HG02840 (cell line): ENCODE data around the gene MPZL1.
A peak's percentile ranks its signal among the peaks of the same experiment; 100 is the strongest.
"Not testable (repeated sequence)": the region's sequence is repeated elsewhere in the genome, so short reads cannot be mapped to it uniquely, and the experiment has no call there.

Experiments used
- ATAC-seq: cut with Tn5 transposase; IDR thresholded peaks from one replicate; pipeline ENCODE4 v1.9.1; 2021; ENCODE audit warnings: mild to moderate bottlenecking, moderate library complexity, moderate number of reproducible peaks; ENCODE audit not compliant: unreplicated experiment, low FRiP score

MPZL1 gene

DNA sequence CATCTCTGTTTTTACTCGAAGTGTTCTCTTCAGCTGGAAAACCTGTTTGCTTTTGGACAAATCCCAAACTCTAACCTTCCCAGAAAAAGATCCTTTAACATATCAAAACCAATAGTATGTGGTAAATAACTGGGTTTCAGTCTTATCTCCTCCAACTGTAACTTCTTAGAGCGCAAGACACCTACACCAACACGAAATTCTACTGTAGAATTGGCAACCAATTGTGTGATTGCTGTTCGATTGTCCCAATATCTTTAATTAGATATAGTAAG lies 5.8 kb upstream of the MPZL1 start:
- no peak for ATAC-seq

DNA sequence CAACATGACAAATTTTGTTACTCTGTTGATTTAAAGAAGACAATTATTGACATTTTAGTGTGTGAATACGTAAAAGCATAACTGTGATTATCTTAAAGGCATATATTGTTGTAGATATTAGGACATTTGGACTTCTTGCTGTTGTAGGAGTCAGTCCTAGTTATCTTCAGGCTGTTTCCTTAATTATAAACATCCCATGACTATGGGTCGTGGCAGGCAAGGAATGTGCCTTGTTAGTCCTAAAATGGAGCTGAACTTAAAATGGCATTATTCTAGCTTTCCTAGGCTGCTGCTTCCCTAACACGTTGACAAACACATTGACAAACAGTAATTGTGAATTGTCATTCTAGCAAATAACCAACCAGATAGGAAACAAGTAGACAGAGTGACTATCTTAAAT lies 4.4 kb upstream of the MPZL1 start:
- ATAC-seq: no peak

DNA sequence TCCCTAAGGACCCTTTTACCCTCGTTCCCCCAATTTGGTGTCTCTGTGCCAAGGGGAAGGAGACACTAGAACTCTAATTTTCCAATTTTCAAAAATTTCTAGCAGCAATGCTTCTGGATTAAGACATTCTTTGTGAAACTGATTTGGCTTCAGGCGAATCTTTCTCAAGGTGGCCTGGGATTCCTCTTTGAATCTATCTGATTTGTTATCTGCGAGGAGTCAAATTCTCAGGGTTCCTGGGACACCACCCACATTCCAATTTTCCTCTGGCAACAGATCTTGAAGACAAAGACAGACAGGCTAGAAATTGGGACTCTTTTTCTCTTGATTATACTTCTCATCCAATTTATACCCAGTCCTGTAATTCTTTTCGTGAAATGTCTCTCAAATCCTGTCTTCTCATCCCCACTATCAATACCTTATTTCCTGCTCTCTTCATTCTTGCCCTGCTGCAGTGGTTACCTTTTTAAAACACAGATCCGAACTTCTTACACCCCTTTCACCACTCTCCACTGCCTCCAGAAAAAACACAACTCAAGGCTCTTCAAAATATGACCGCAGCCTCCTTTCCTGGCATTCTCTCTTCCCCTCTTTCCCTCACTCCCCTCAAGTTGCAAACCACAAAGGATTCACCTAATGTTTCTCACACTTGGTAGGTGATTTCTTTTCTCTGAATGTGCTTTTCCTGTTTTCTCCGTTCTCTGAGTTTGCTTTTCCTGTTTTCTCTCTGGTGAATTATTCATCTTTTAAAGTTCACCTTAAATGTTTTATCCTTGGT lies 2.7 kb upstream of the MPZL1 start:
- no peak for ATAC-seq

DNA sequence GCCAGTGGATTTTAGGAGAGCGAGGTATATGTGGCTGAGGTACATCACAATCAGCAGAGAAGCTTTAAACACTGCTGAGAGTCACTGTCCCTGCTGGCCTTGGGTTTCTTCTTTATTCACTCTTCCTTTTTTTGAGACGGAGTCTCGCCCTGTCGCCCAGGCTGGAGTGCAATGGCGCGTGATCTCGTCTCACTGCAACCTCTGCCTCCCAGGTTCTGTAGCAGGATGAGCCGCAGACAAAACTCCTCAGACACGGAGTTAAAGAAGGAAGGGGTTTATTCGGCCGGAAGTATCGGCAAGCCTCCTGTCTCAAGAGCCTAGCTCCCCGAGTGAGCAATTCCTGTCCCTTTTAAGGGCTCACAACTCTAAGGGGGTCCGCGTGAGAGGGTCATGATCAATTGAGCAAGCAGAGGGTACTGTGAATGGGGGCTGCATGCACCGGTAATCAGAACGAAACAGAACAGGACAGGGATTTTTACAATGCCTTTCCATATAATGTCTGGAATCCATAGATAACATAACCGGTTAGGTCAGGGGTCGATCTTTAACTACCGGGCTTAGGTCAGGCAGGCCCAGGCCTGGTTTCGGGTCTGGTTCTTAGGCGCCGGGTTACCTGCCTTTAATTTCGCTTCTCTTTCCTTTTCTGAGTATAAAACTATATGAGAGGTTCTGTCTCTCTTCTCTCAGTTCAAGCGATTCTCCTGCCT lies 1.9 kb upstream of the MPZL1 start:
- not testable (repeated sequence) for ATAC-seq

DNA sequence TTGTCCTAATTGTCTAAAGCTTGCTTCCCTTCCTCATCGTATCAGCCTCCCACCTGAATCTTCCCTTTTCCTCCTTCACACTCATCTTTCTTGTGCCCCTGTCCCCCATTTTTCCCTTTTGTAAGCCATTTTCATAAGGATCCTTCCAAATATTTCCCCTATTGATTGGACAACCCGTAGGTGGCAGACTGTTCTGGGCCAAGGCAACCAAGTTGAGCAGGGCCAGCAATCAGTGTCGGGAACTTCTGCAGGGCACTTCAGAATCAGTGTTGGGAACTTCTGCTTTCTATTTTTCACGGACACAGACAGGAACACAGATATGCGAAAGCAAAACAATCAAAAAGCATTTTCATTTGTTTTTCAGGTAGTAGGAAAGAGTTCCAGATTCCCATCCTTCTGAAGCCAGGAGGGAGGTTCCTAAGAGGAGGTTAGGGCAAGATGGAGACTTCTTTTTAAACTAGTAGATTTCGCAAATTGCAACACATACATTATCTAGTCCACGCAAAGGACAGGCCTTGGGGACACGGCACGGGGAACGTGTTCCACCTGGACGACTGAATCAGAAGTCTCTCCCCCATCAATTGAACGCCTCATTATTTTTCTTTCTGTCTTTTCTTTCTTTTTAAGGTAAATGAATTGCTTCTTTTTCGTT lies 691 bp upstream of the MPZL1 start:
- no peak for ATAC-seq

DNA sequence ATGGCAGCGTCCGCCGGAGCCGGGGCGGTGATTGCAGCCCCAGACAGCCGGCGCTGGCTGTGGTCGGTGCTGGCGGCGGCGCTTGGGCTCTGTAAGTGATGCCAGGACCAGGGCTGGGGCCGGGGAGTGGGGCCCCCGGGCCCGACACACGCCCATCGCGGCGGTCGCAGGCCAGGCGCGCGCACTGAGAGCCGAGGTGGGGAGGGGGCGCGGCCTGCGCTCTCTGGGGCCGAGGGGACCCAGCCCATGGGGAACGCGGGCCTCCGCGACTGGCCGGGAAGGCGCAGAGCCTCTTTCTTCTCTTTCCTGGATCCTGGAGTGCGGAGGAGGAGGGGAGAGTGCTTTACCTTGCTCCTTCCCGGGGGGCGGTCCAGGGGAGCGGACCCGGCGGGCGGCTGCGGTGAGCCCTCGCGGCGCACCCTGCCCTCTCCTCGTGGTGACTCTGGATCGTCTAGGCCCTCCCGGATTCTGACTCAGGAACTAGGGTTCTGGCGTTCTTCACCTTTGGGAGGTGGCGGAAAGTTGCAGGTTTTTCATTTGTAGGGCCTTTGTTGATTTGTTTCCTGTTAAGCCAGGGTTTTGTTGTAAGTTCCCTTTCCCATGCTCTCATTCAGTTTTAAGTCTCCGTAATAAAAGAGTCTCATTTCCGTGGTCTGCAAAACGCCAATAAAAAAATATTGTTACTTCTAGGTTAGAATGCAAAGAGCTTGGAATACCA lies 529 bp downstream of the MPZL1 start:
- peak; percentile 33 for ATAC-seq

DNA sequence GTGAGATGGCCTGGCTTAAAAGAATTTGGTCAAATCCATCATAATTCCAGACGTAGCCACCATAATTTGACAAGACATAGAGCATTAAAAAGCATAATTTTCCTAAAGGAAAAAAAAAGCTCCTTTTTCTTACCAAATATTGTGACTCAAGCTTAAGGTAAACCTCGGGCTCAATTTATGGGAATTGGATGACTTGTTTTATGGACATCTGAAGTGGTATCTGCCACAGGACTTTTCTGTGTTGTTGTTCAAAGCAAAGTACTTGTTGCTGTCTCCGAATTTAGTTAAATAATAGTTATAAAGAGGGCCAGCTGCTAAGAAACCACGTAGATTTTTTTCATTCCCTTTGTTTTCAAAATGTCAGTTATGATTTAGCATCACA lies 1.1 kb downstream of the MPZL1 start:
- ATAC-seq: no peak

DNA sequence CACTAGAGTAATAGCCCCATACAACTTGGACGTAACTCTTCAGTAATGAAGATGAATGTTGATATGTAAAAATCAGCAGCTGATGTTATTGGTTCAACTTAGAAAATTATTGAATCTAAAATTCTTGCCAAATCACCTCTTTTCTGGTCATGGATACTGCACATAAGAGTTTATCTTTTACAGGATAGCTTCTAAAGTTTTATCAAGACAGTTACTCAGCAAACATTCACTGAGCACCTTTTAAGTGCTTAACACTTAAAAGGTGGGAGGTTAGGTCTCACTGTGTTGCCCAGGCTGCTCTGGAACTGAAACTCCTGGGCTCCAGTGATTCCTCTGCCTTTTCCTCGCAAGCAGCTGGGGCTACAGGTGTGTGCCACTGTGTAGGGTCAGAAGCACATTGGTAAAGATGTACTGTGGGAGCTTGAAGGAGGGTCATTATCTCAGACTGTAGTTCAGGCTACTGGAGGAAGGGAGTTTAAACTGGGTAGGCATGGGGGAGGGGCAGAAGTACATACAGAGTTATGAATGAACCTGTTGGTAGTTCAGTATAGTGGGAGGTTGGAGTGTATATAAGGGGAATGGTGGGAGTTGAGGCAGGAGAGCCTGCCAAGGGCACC lies 2.0 kb downstream of the MPZL1 start:
- ATAC-seq: no peak

DNA sequence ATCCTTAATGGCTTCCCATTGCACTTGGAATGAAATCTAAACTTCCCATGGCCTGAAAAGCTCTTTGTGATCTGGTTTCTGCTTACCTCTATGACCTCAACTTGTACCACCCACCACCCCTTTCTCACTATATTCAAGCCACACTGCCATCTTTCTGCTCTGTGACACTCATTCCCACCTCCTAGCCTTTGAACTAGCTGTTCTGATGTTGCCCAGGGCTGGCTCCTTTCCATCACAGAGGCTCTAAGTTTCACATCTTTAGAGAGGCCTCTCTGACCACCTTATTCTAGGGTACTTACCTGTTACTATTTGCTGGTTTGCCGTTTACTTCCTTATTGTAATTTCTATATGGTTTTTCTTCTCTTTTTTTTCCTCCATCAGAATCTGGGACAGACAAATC lies 4.2 kb downstream of the MPZL1 start:
- no peak for ATAC-seq

DNA sequence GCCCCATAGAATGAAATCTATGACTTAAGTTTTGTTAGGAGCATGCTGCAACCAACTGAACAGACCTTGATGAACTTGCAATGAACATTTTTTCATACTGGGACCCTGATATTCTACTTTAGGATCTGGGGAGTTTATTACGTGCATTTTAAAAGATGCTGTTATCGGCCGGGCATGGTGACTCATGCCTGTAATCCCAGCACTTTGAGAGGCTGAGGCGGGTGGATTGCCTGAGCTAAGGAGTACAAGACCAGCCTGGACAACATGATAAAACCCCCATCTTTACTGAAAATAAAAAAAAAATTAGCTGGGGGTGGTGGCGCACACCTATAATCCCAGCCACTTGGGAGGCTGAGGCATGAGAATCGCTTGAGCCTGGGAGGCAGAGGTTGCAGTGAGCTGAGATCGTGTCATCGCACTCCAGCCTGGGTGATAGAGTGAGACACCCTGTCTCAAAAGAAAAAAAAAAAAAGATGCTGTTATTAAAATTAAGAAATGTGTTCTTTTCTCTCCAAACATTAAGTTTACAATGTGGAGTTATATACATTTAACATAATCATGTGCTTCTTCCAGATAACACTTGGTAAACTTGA lies 7.1 kb downstream of the MPZL1 start:
- no peak for ATAC-seq

DNA sequence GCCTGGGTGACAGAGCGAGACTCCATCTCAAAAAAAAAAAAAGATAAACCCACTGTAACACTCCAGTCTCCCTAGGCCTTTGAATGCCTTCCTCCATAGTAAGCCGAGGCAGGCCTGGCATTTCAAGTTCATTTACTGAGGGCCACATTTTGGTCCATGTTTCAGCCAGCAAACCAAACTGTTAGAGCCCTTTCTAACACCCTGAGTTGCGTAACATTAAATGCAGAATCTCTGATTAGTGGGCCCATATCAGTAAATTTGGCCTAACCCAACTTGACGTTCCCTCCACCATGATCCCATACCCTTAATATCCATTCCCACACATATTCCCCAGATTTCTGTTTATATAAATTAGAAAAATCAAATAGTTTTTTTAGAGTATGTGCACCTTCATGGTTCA lies 12.4 kb downstream of the MPZL1 start:
- ATAC-seq: no peak

DNA sequence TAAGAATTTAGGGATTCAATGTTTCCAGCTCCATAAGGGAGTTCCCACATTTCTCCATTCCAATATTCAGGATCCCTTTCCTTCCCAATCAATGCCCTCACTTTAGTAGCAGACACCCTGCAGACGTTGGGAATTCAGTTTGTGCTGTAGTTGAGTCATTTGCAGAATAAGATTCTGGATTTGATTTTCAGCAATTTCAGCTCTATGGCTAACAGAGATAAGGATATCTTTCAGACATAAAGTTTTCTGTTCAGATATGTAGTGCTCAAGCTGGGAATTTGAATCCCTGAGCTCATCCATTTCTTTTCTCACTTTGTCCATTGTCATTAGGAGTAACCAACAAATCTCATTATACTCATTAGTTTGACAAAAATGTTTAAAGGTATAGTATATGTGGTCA lies 13.1 kb downstream of the MPZL1 start:
- no peak for ATAC-seq

DNA sequence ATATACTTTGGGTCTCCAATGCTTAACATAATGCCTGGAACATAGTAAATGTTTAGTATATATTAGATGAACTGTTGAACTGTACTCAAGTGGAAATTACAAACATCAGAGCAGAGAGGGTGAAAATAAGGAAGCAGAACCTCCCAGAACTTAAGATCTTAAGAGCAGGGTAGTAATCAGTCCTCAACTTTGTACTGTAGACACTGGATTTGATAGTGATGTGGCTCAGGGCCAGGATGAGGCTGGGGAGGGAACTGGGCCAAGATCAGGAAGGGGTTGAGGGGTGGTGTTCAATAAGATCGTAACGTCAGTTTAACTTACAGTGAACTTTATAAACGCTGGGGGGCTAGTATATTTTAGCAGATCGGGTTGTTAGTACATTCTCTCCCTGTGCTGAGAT lies 15.4 kb downstream of the MPZL1 start:
- ATAC-seq: no peak

DNA sequence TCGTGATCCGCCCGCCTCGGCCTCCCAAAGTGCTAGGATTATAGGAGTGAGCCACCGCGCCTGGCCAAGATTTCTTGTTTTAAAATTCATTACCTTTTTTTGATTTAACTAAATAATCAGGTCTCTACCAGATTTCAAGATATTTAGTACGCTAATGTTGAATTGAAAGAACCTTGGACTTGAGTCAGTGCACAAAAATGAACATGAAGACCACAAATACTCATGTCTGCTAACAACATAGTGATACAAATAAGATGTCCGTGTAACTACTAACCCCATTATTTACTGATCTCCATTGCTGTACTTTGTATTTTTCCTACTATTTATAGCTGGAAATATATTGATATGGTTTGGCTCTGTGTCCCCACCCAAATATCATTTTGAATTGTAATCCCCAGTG lies 16.4 kb downstream of the MPZL1 start:
- no peak for ATAC-seq

DNA sequence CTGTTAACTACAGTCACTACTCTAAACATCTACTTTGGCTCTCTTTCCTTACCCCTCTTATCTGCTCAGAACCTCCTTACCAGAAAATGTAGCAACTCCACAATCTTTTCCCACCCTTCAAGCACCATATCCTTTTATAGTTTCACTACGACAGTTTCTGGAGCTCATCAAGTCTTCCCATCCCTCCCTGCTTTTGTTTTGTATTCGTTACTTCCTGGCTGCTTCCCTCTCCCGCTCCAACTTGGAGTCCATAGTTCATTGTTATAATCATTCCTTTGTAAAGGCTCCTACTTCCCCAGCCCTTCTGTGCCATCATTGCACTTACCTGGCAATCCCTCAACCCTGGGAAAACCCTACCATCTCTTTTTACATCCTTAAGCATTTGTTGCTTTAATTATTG lies 18.0 kb downstream of the MPZL1 start:
- no peak for ATAC-seq

DNA sequence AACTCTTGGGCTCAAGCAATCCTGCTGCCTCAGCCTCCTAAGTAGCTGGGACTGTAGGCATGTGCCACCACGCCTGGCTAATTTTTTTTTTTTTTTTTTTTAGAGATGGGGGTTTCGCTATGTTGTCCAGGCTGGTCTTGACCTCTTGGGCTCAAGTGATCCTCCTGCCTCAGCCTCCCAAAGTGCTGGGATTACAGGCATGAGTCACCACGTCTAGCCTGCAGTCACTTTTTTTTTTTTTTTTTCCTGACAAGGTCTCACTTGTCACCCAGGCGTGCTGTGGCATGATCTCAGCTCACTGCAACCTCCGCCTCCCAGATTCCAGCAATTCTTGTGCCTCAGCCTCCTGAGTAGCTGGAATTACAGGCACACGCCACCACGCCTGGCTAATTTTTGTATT lies 19.3 kb downstream of the MPZL1 start:
- ATAC-seq: not testable (repeated sequence)

DNA sequence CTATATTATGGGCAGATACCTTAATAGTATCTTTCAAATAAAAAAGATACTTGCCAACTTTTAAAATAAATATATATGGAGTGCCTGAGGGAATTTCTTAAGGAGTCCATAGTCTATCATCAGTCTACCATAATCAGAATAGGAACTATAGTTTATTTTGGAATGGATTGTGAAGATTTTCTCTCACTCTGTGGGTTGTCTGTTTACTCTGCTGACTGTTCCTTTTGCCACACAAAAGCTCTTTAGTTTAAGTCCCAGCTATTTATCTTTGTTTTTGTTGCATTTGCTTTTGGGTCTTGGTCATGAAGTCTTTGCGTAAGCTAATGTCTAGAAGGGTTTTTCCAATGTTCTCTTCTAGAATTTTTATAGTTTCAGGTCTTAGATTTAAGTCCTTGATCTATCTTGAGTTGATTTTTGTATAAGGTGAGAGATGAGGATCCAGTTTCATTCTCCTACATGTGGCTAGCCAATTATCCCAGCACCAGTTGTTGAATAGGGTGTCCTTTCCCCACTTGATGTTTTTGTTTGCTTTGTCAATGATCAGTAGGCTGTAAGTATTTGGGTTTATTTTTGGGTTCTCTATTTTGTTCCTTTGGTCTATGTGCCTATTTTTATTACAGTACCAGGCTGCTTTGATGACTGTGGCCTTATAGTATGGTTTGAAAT lies 20.7 kb downstream of the MPZL1 start:
- ATAC-seq: not testable (repeated sequence)

DNA sequence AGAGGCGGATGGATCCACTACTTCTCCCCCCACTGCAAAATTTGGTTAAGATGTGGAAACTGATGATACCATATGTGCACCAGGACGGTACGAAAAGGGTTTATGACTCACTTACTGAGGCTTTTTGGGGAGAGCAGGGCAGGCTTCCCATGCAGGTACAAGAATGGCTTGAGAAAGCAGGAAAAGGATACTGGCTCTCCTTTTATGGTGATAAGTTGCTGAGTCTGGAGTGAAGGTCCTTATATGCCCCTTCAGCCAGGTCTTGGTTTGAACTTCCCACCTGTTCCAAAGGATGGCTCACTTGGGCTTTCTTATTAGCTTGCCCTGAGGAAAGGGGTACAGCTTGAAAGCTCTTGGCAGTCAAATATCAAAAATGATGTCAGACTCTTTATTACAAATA lies 23.1 kb downstream of the MPZL1 start:
- no peak for ATAC-seq

DNA sequence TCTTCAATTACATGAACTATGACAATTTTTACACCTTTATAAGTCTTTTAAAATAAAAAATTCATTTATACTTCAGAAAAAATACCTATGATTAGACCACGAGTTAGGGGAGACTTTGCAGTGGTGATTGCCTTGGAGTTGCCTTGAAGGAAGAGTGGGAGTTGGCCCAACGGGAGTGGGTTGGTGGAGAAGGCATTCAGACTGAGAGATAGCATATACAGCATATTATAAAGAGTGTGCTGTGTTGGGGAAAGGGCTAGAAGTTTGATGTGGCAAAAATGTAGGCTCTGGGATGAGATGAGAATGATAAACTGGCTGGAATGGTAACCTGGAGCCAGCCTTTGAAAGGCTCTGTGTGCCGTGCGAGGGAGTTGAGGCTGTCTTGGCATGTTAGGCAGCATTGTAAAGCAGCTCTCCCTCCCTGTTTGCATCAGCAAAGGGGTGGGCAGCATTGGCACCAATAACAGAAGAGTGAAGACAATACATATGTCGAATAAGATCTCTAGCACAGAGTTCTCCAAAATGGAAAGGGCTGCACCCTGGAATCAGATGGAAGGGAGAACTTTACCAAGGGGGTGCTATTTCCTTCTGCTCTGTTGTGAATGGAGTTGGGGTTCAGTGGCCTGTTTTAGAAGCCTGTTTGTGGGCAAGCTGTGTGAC lies 24.4 kb downstream of the MPZL1 start:
- ATAC-seq: no peak
